Measurements from ENCODE around the gene DFFA.

The DFFA gene

GRCh38 chr1:10444795-10445397, 27.4 kb downstream of the DFFA start:
- POLR2A ChIA-PET (ENCODE audit: low non-redundant PET): no interaction called here
- no peak overlapping the region; the same call in 1 of the 2 replicates for H3K27ac ChIP-seq
- TF ChIP-seq, protein P1, sequence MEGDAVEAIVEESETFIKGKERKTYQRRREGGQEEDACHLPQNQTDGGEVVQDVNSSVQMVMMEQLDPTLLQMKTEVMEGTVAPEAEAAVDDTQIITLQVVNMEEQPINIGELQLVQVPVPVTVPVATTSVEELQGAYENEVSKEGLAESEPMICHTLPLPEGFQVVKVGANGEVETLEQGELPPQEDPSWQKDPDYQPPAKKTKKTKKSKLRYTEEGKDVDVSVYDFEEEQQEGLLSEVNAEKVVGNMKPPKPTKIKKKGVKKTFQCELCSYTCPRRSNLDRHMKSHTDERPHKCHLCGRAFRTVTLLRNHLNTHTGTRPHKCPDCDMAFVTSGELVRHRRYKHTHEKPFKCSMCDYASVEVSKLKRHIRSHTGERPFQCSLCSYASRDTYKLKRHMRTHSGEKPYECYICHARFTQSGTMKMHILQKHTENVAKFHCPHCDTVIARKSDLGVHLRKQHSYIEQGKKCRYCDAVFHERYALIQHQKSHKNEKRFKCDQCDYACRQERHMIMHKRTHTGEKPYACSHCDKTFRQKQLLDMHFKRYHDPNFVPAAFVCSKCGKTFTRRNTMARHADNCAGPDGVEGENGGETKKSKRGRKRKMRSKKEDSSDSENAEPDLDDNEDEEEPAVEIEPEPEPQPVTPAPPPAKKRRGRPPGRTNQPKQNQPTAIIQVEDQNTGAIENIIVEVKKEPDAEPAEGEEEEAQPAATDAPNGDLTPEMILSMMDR (conservative IDR thresholded peaks at IDR 0.05; ENCODE audit: low read depth): no peak
- peak; percentile 30 for DNase-seq (ENCODE audit: low spot score)
- CTCF ChIA-PET: interaction anchor here (0.6 kb wide), 1 partner anchor 49 kb away, joined by 3 read pairs; no protein-coding TSS in a partner anchor

- CTCF ChIA-PET: no interaction called here
- no peak overlapping the region; the same call in 1 of the 2 replicates for H3K27ac ChIP-seq
- POLR2A ChIA-PET (ENCODE audit: low non-redundant PET): no interaction called here
- DNase-seq (ENCODE audit: low spot score): no peak
- TF ChIP-seq, protein P1 (conservative IDR thresholded peaks at IDR 0.05; ENCODE audit: low read depth): no peak
These were observed 28.1 kb downstream of the DFFA start for GRCh38 chr1:10444248-10444647.

DNA sequence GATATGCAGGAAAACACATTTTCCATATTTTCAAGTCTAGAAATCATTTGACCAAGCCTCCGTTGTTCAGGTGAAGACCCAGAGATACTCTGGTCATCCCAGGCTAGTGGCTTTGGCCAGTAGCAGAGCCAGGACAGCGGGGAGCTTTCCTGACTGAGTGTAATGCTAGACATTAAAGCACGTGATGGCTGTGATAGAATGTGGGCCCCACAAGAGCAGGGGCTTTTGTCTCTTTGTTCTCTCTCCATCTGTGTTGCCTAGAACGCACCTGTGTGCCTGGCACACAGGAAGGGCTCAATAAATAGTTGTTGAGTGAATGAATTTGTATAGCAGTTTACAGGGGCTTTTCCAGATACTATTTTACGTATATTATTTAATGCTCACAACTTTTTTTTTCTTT, 31.5 kb downstream of the DFFA start:
- ChIA-PET POLR2A (ENCODE audit: low non-redundant PET) (no interaction called here), CTCF (no interaction called here)
- H3K27ac ChIP-seq: no peak overlapping the region
- TF ChIP-seq, protein P1 (conservative IDR thresholded peaks at IDR 0.05; ENCODE audit: low read depth): no peak
- DNase-seq (ENCODE audit: low spot score): no peak

DNA sequence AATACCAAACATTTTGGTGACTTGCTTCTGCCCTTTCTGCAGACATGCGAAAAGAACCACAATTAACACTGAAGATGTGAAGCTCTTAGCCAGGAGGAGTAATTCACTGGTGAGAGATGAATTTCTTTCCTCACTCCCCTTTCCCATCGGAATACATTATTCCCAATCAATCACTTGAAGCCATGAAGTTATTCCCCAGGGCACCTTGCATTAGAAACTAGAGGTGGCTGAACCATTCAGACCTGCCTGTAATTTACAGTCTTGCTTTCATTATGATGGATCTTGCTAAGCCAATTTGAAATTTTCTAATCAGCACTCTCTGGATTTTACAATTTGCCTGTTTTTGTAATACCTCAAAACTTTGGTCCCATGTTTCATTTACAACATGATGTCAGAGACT, 32.0 kb downstream of the DFFA start:
- no peak overlapping the region for H3K27ac ChIP-seq
- TF ChIP-seq, protein P1 (conservative IDR thresholded peaks at IDR 0.05; ENCODE audit: low read depth): no peak
- ChIA-PET CTCF (interaction anchor here (0.6 kb wide), 1 partner anchor 20 kb away, joined by 4 read pairs; no protein-coding TSS in a partner anchor), POLR2A (ENCODE audit: low non-redundant PET) (no interaction called here)
- DNase-seq (ENCODE audit: low spot score): no peak

DNA sequence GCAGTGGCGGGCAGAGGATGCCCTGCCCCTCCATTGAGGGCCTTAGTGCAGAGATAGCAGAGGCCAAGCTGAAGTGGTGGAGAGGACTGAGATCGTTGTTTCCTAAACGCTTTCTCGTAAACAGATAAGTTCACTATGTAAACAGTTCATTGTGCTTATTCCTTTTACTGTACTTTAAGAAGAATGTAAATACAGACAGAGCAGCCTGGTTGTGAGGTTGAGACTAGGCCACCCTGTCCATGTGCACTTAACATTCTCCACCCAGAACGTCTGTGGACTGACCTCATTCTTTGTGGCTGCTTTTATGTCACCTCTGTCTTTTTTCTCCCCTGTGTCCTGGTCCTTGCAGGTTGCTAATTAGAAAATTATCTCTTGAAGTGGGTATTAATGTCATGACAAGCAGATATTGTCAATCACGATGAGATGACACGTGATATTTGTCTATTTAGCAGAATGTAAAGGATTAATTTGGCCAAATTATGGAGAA, 33.6 kb downstream of the DFFA start:
- ChIA-PET POLR2A (ENCODE audit: low non-redundant PET) (no interaction called here), CTCF (no interaction called here)
- TF ChIP-seq, protein P1 (conservative IDR thresholded peaks at IDR 0.05; ENCODE audit: low read depth): no peak
- DNase-seq (ENCODE audit: low spot score): no peak
- H3K27ac ChIP-seq: no peak overlapping the region

- H3K27ac ChIP-seq: no peak overlapping the region
- CTCF ChIA-PET: interaction anchor here (0.7 kb wide), 1 partner anchor 57 kb away, joined by 4 read pairs; no protein-coding TSS in a partner anchor
- POLR2A ChIA-PET (ENCODE audit: low non-redundant PET): interaction anchor here (0.5 to 0.6 kb wide), 2 partner anchors 18 to 488 kb away, joined by 4 to 7 read pairs; no protein-coding TSS in a partner anchor
- TF ChIP-seq, protein P1 (conservative IDR thresholded peaks at IDR 0.05; ENCODE audit: low read depth): no peak
- no peak for DNase-seq (ENCODE audit: low spot score)
These were observed 35.3 kb downstream of the DFFA start for GRCh38 chr1:10437052-10437451.
